Transverse colon (tissue), 4 donors: Measurements from ENCODE around the gene SLC7A14. TPM values are rescaled to one million over a fixed set of nuclear protein-coding genes. Genes with fewer than 3 reads are reported as not detected.

ENCODE experiments used
- DNase-seq: peaks from one replicate; pipeline ENCODE4 v3.0.0-alpha.2; 2019
- H3K27ac ChIP-seq, 4 donors: fragments of 200-600 bp; sonication (generic); 2 replicates each; pipeline ENCODE4 v1.5.1; 2016 to 2018; ENCODE audit warnings: inconsistent platforms in 4 of 4
- H3K27me3 ChIP-seq: fragments of 200-600 bp; sonication (generic); 2 replicates; pipeline ENCODE4 v1.5.1; 2017; ENCODE audit warnings: inconsistent platforms
- H3K36me3 ChIP-seq, 4 donors: fragments of 200-600 bp; sonication (generic); 2 replicates each; pipeline ENCODE4 v1.5.1; 2017 to 2019; ENCODE audit warnings: inconsistent platforms in 4 of 4
- H3K4me1 ChIP-seq, 4 donors: fragments of 200-600 bp; sonication (generic); 2 replicates each; pipeline ENCODE4 v1.5.1; 2017 to 2020; ENCODE audit warnings: inconsistent platforms in 4 of 4
- H3K4me3 ChIP-seq, 4 donors: fragments of 200-600 bp; sonication (generic); 1 replicate in 1 of 4; 2 replicates in 3 of 4; pipeline versions ENCODE4 v1.5.1 to v1.6.1; 2017 to 2019; ENCODE audit warnings: inconsistent platforms in 4 of 4
- H3K9me3 ChIP-seq, 2 donors: fragments of 200-600 bp; sonication (generic); 2 replicates each; pipeline ENCODE4 v1.5.1; 2017 to 2019; ENCODE audit warnings: inconsistent platforms in 2 of 2
- CTCF ChIP-seq, 5 experiments: fragments of 200-600 bp in 3 of 5; fragments of 450-650 bp in 2 of 5; sonication (generic) in 3 of 5; IDR thresholded peaks; 1 replicate in 2 of 5; 2 replicates in 3 of 5; pipeline ENCODE4 v1.5.1; 2016 to 2017; ENCODE audit warnings: antibody characterized with exemption in 5 of 5, inconsistent platforms in 3 of 5, mild to moderate bottlenecking in 2 of 5, moderate library complexity in 1 of 5
- EP300 ChIP-seq: sonication (generic); formaldehyde crosslinking; IDR thresholded peaks from one replicate; pipeline ENCODE4 v1.6.1; 2017; ENCODE audit warnings: antibody characterized with exemption, low read depth
- POLR2A ChIP-seq: fragments of 450-650 bp; IDR thresholded peaks from one replicate; pipeline ENCODE4 v1.6.1; 2016; ENCODE audit warnings: antibody characterized with exemption, mild to moderate bottlenecking, moderate library complexity
- POLR2AphosphoS5 ChIP-seq, 3 donors: sonication (generic); formaldehyde crosslinking; IDR thresholded peaks; one replicate each; pipeline ENCODE4 v1.6.1; 2016; ENCODE audit warnings: antibody characterized with exemption in 3 of 3
- WGBS, 2 donors: methylation state at CpG; one replicate each; pipeline ENCODE4 v1.1.5; 2018; ENCODE audit warnings: low coverage in 1 of 2; 5-methylcytosine and 5-hydroxymethylcytosine counted together
- in situ Hi-C, 4 donors: fragments of 200-750 bp; cut with MboI; loops; one replicate each; pipeline versions ENCODE4 v1.15.0 to v1.15.1; 2017; ENCODE audit warnings: low sequenced_read_pairs in 3 of 4, low pct_ligation_motif_present in 1 of 4, low pct_unique_long_range_greater_than_20kb in 1 of 4
- intact Hi-C: fragments of 100-400 bp; cut with DNase I; formaldehyde crosslinking; loops from one replicate; pipeline ENCODE4 v1.15.1; 2023; ENCODE audit warnings: low total_unique reads
- total RNA-seq, 4 donors: library from RNA; depleted of rRNA; stranded (reverse); fragments of >200 nt; gene quantifications; one replicate each; pipeline ENCODE4 v1.1.0, GENCODE V29; 2016

Gene SLC7A14
- total RNA-seq, 4 donors from 2014 or later, result 0.48 to 0.80 (median 0.72) TPM

GRCh38 chr3:170560717-170561382 lies 25.0 kb downstream of the SLC7A14 start:
- no peak for DNase-seq
- intact Hi-C loops (no loop called here), in situ Hi-C loops (no loop called here)
- TF ChIP-seq EP300 (no peak), CTCF (IDR thresholded peaks at IDR 0.05) (no peak), POLR2AphosphoS5 (IDR thresholded peaks at IDR 0.05) (no peak), POLR2A (no peak)
- Histone ChIP-seq H3K4me1 (no peaks in the 10 kb centered on the region), H3K4me3 (no peak overlapping the region), H3K27me3 (no peaks in the 10 kb centered on the region), H3K9me3 (no peaks in the 10 kb centered on the region), H3K27ac (no peak overlapping the region), H3K36me3 (no peaks in the 10 kb centered on the region)
- WGBS, 2 donors, result 69 to 73% methylated on average over 5 of the region's 5 CpGs

GRCh38 chr3:170560296-170560695 lies 25.6 kb downstream of the SLC7A14 start:
- no peak for DNase-seq
- Histone ChIP-seq H3K9me3 (no peaks in the 10 kb centered on the region), H3K4me3 (no peak overlapping the region), H3K27ac (no peak overlapping the region), H3K36me3 (no peaks in the 10 kb centered on the region), H3K4me1 (no peaks in the 10 kb centered on the region), H3K27me3 (no peaks in the 10 kb centered on the region)
- WGBS, 2 donors, result 64 to 69% methylated on average over 4 of the region's 4 CpGs
- intact Hi-C loops, result no loop called here
- TF ChIP-seq POLR2AphosphoS5 (IDR thresholded peaks at IDR 0.05) (no peak), POLR2A (no peak)
- in situ Hi-C loops, result no loop called here

- in situ Hi-C loops, result no loop called here
- intact Hi-C loops, result no loop called here
- no peaks in the 10 kb centered on the region for H3K27me3 ChIP-seq
- no peak for TF ChIP-seq CTCF (IDR thresholded peaks at IDR 0.05)
- TF ChIP-seq POLR2AphosphoS5 (IDR thresholded peaks at IDR 0.05), result no peak
- TF ChIP-seq POLR2A, result no peak
- TF ChIP-seq EP300, result no peak
- H3K4me3 ChIP-seq, result no peak overlapping the region
- DNase-seq, result no peak
- H3K9me3 ChIP-seq, result no peaks in the 10 kb centered on the region
- no peak overlapping the region for H3K27ac ChIP-seq
- no peaks in the 10 kb centered on the region for H3K4me1 ChIP-seq
- H3K36me3 ChIP-seq, result no peaks in the 10 kb centered on the region
Measured at GRCh38 chr3:170558427-170558826, 27.4 kb downstream of the SLC7A14 start.

- no peak for TF ChIP-seq POLR2A
- no peak for TF ChIP-seq POLR2AphosphoS5 (IDR thresholded peaks at IDR 0.05)
- no peak for TF ChIP-seq EP300
- no peak for TF ChIP-seq CTCF (IDR thresholded peaks at IDR 0.05)
- peaks cover 4% of the 10 kb centered on the region for H3K27me3 ChIP-seq
- intact Hi-C loops (no loop called here), in situ Hi-C loops (no loop called here)
- H3K4me1 ChIP-seq, result no peaks in the 10 kb centered on the region
- no peak for DNase-seq
- no peaks in the 10 kb centered on the region for H3K36me3 ChIP-seq
- H3K9me3 ChIP-seq, result no peaks in the 10 kb centered on the region
- H3K4me3 ChIP-seq, result no peak overlapping the region
- no peak overlapping the region for H3K27ac ChIP-seq
- 80 to 88% methylated on average over 1 of the region's 1 CpG for WGBS, 2 donors
Measured at GRCh38 chr3:170555329-170555728, 30.5 kb downstream of the SLC7A14 start.
